Ascending aorta (tissue), 2 donors: ENCODE measurements around the gene RELA. TPM values are rescaled to one million over a fixed set of nuclear protein-coding genes. Genes with fewer than 3 reads are reported as not detected.
A peak's percentile ranks its signal among the peaks of the same experiment; 100 is the strongest.

ENCODE experiments used
- DNase-seq, 2 donors: peaks; one replicate each; pipeline ENCODE4 v3.0.0-alpha.2; 2019; ENCODE audit warnings: low spot score in 2 of 2
- H3K27ac ChIP-seq, 2 donors: fragments of 200-600 bp; sonication (generic); one replicate each; pipeline ENCODE4 v1.5.1; 2016 to 2017; ENCODE audit warnings: mild to moderate bottlenecking in 1 of 2
- H3K27me3 ChIP-seq: fragments of 200-600 bp; sonication (generic); one replicate; pipeline ENCODE4 v1.5.1; 2017
- H3K36me3 ChIP-seq, 2 donors: fragments of 200-600 bp; sonication (generic); one replicate each; pipeline ENCODE4 v1.5.1; 2016
- H3K4me1 ChIP-seq, 2 donors: fragments of 200-600 bp; sonication (generic); one replicate each; pipeline ENCODE4 v1.5.1; 2016 to 2017; ENCODE audit warnings: mild to moderate bottlenecking in 1 of 2
- H3K4me3 ChIP-seq, 2 donors: fragments of 200-600 bp; sonication (generic); one replicate each; pipeline ENCODE4 v1.5.1; 2016 to 2017; ENCODE audit warnings: mild to moderate bottlenecking in 1 of 2
- H3K9me3 ChIP-seq, 2 donors: fragments of 200-600 bp; sonication (generic); one replicate each; pipeline ENCODE4 v1.5.1; 2016
- CTCF ChIP-seq, 3 experiments: fragments of 200-600 bp in 2 of 3; fragments of 450-650 bp in 1 of 3; sonication (generic) in 2 of 3; IDR thresholded peaks; one replicate each; pipeline ENCODE4 v1.5.1; 2016 to 2019; ENCODE audit warnings: antibody characterized with exemption in 3 of 3, mild to moderate bottlenecking in 1 of 3, moderate library complexity in 1 of 3
- intact Hi-C: fragments of 100-400 bp; cut with DNase I; formaldehyde crosslinking; loops from one replicate; pipeline ENCODE4 v1.15.1; 2023
- total RNA-seq: library from RNA; depleted of rRNA; stranded (reverse); fragments of >200 nt; gene quantifications from one replicate; pipeline ENCODE4 v1.1.0, GENCODE V29; 2016

The RELA gene
- total RNA-seq, 1 donor from 2014 or later = 115 TPM

DNA sequence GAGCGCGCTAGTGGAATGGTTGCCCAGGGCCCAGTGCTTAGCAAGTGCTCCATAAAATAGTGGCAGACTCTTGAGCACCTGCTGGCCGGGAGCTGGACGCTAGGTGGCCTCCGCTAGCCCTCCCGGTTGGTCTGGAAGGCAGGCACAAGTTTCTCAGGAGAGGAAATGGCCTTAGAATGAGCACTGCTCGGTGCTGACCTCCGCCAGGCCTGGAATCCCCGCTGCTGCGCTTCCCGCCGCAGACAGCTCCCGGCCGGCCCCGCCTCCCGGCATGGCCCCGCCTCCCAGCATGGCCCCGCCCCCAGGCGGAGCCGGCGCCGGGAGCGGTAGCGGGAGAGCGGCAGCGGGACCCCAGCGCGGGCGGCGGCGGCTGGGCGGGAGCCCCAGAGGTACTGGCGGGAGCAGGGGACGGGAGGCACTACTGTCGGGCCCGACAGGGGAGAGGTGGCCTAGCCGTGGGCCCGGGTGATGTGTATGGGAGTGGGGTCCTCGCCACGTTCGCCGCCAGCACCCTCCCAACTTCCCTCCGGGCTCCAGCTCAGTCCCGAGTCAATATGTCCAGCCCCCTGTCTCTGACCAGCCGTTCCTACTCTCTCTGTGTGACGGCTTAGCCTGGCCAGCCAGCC, 24.8 kb downstream of the RELA start, which contains the start of gene SIPA1:
Gene SIPA1, plus strand, starts transcription at position 308 of the 626 bp plus-strand sequence. CDS start 2,821 bp downstream, outside the sequence.
- peak in 1 of 2 donors; percentile 84 for DNase-seq
- TF ChIP-seq CTCF (IDR thresholded peaks at IDR 0.05) = peak in 2 of 3 experiments; percentile 6 to 34
- Histone ChIP-seq H3K4me1 (peaks cover 2 to 10% of the 10 kb centered on the region in 2 donors), H3K36me3 (peaks cover 31 to 44% of the 10 kb centered on the region in 2 donors), H3K9me3 (no peaks in the 10 kb centered on the region), H3K27me3 (no peaks in the 10 kb centered on the region), H3K4me3 (peak within 1 kb of the TSS; percentile 53 to 84), H3K27ac (peak within 1 kb of the TSS; percentile 71 to 84)
- intact Hi-C loops = loop anchor here (1.0 kb wide), 1 partner anchor 14 kb away; no protein-coding TSS in a partner anchor

- intact Hi-C loops = no loop called here
- H3K36me3 ChIP-seq = peaks cover 35 to 46% of the 10 kb centered on the region in 2 donors
- peak overlapping the region; percentile 11 to 84 for H3K27ac ChIP-seq
Observed at GRCh38 chr11:65637032-65637557, 25.6 kb downstream of the RELA start.

DNA sequence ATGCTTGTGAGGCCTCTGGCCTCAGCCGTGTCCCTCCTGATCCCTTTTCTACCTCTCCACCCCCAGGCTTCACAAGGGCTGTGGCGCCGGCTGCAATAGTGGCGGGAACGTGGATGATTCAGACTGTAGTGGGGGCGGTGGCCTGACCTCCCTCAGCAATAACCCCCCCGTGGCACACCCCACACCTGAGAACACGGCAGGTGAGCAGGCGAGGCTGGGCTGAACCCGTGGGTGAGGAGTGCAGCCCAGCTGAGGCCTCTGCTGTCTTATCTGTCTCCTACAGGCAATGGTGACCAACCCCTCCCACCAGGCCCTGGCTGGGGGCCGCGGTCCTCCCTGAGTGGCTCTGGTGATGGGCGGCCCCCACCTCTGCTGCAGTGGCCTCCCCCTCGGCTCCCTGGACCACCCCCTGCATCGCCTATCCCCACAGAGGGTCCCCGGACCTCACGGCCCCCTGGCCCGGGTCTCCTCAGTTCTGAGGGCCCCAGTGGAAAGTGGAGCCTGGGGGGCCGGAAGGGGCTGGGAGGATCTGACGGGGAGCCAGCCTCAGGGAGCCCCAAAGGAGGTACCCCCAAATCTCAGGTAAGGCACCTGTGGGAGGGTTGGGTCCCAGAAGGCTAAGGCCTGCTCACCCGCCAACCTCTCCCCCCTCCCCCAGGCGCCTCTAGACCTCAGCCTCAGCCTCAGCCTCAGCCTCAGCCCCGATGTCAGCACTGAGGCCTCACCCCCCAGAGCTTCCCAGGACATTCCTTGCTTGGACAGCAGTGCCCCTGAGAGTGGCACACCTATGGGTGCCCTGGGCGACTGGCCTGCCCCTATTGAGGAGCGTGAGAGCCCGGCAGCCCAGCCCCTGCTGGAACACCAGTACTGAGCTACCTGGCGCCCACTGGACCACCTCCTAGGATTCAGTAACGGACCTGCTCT, 26.3 kb downstream of the RELA start:
- Histone ChIP-seq H3K27ac (no peak overlapping the region), H3K4me3 (no peak overlapping the region), H3K27me3 (no peaks in the 10 kb centered on the region), H3K36me3 (peaks cover 42 to 49% of the 10 kb centered on the region in 2 donors), H3K9me3 (no peaks in the 10 kb centered on the region), H3K4me1 (peaks cover 2 to 10% of the 10 kb centered on the region in 2 donors)
- no peak for TF ChIP-seq CTCF (IDR thresholded peaks at IDR 0.05)
- no peak for DNase-seq
- intact Hi-C loops = no loop called here

More at GRCh38 chr11:65637032-65637557, 25.6 kb downstream of the RELA start:
- Histone ChIP-seq H3K4me3 (no peak overlapping the region), H3K4me1 (peaks cover 2 to 10% of the 10 kb centered on the region in 2 donors), H3K27me3 (no peaks in the 10 kb centered on the region), H3K9me3 (no peaks in the 10 kb centered on the region)
- no peak for DNase-seq
- TF ChIP-seq CTCF (IDR thresholded peaks at IDR 0.05) = no peak

- DNase-seq = no peak
- intact Hi-C loops = no loop called here
- Histone ChIP-seq H3K36me3 (peaks cover 51 to 62% of the 10 kb centered on the region in 2 donors), H3K4me3 (no peak overlapping the region), H3K4me1 (peaks cover 2 to 10% of the 10 kb centered on the region in 2 donors), H3K27ac (no peak overlapping the region), H3K27me3 (no peaks in the 10 kb centered on the region), H3K9me3 (no peaks in the 10 kb centered on the region)
- no peak for TF ChIP-seq CTCF (IDR thresholded peaks at IDR 0.05)
Observed at GRCh38 chr11:65634905-65635731, 27.6 kb downstream of the RELA start.

- no peak for TF ChIP-seq CTCF (IDR thresholded peaks at IDR 0.05)
- intact Hi-C loops = no loop called here
- peaks cover 2 to 7% of the 10 kb centered on the region in 2 donors for H3K4me1 ChIP-seq
- no peak for DNase-seq
- H3K4me3 ChIP-seq = no peak overlapping the region
- no peaks in the 10 kb centered on the region for H3K27me3 ChIP-seq
- H3K36me3 ChIP-seq = peaks cover 58 to 68% of the 10 kb centered on the region in 2 donors
- no peak overlapping the region for H3K27ac ChIP-seq
- H3K9me3 ChIP-seq = no peaks in the 10 kb centered on the region
Observed at GRCh38 chr11:65634440-65634839, 28.3 kb downstream of the RELA start.
